HEK293T (cell line): Measurements from ENCODE around the gene DPP8.

Source experiments
- ARNT ChIP-seq: fragments of 450-650 bp; IDR thresholded peaks from 2 replicates; pipeline ENCODE4 v1.6.1; 2017; ENCODE audit warnings: mild to moderate bottlenecking
- BHLHE40 ChIP-seq: fragments of 450-650 bp; IDR thresholded peaks from 2 replicates; pipeline ENCODE4 v1.6.1; 2016; ENCODE audit warnings: mild to moderate bottlenecking, moderate library complexity, borderline replicate concordance
- FOXA1 ChIP-seq: fragments of 450-650 bp; IDR thresholded peaks from 2 replicates; pipeline ENCODE4 v1.6.1; 2016; ENCODE audit warnings: mild to moderate bottlenecking
- FOXK2 ChIP-seq: fragments of 450-650 bp; IDR thresholded peaks from 2 replicates; pipeline ENCODE4 v1.6.1; 2016; ENCODE audit warnings: mild to moderate bottlenecking
- SP1 ChIP-seq: fragments of 450-650 bp; IDR thresholded peaks from 2 replicates; pipeline ENCODE4 v1.6.1; 2017
- SUZ12 ChIP-seq: fragments of 450-650 bp; IDR thresholded peaks from 2 replicates; pipeline ENCODE4 v1.6.1; 2016; ENCODE audit warnings: mild to moderate bottlenecking

GRCh38 chr15:65541231-65541820 lies 23.8 kb upstream of the DPP8 start:
- TF ChIP-seq SUZ12 (no peak), BHLHE40 (no peak), FOXK2 (no peak), SP1 (no peak), FOXA1 (no peak), ARNT (no peak)
